ENCODE data around the gene CDK5RAP2. TPM values are rescaled to one million over a fixed set of nuclear protein-coding genes. Genes with fewer than 3 reads are reported as not detected.

The CDK5RAP2 gene
- total RNA-seq, 2 donors from 2014 or later: 31.9 to 45.8 TPM

GRCh38 chr9:120477534-120478001 is 102.4 kb downstream of the CDK5RAP2 start:
- TF ChIP-seq CTCF (IDR thresholded peaks at IDR 0.05): peak; percentile 92
- Histone ChIP-seq H3K27ac (no peak overlapping the region), H3K36me3 (no peaks in the 10 kb centered on the region)

GRCh38 chr9:120475341-120475740 is 104.6 kb downstream of the CDK5RAP2 start:
- H3K27me3 ChIP-seq: no peaks in the 10 kb centered on the region
- H3K4me1 ChIP-seq: no peaks in the 10 kb centered on the region
- no peaks in the 10 kb centered on the region for H3K36me3 ChIP-seq
- H3K9ac ChIP-seq (ENCODE audit: low read depth in 2 of 2, low read length in 2 of 2): no peak overlapping the region
- H3K27ac ChIP-seq: no peak overlapping the region
- no peak overlapping the region for H3K4me3 ChIP-seq
- intact Hi-C loops (cut with DNase I): loop anchor here (5.0 to 10.0 kb wide), 2 partner anchors 513 to 921 kb away; no protein-coding TSS in a partner anchor
- no peak for TF ChIP-seq CTCF (IDR thresholded peaks at IDR 0.05)
- no peaks in the 10 kb centered on the region for H3K9me3 ChIP-seq
- no peak for DNase-seq

More at GRCh38 chr9:120477534-120478001, 102.4 kb downstream of the CDK5RAP2 start:
- Histone ChIP-seq H3K4me1 (no peaks in the 10 kb centered on the region), H3K4me3 (no peak overlapping the region), H3K9ac (ENCODE audit: low read depth in 2 of 2, low read length in 2 of 2) (no peak overlapping the region), H3K9me3 (no peaks in the 10 kb centered on the region), H3K27me3 (no peaks in the 10 kb centered on the region)
- peak; percentile 71 for DNase-seq
- intact Hi-C loops (cut with DNase I): loop anchor here (5.0 to 10.0 kb wide), 2 partner anchors 515 to 923 kb away; no protein-coding TSS in a partner anchor

- Histone ChIP-seq H3K4me1 (no peaks in the 10 kb centered on the region), H3K9me3 (no peaks in the 10 kb centered on the region), H3K9ac (ENCODE audit: low read depth in 2 of 2, low read length in 2 of 2) (no peak overlapping the region), H3K27me3 (no peaks in the 10 kb centered on the region), H3K36me3 (no peaks in the 10 kb centered on the region), H3K27ac (no peak overlapping the region), H3K4me3 (no peak overlapping the region)
- intact Hi-C loops (cut with DNase I): loop anchor here (5.0 to 10.0 kb wide), 2 partner anchors 512 to 920 kb away; no protein-coding TSS in a partner anchor
- no peak for TF ChIP-seq CTCF (IDR thresholded peaks at IDR 0.05)
- no peak for DNase-seq
Observed at GRCh38 chr9:120474591-120475243, 105.2 kb downstream of the CDK5RAP2 start.

- intact Hi-C loops (cut with DNase I): loop anchor here (10.0 kb wide), 1 partner anchor 919 kb away; no protein-coding TSS in a partner anchor
- H3K27me3 ChIP-seq: no peaks in the 10 kb centered on the region
- no peak overlapping the region for H3K27ac ChIP-seq
- no peaks in the 10 kb centered on the region for H3K36me3 ChIP-seq
- H3K4me3 ChIP-seq: no peak overlapping the region
- H3K4me1 ChIP-seq: no peaks in the 10 kb centered on the region
- no peak overlapping the region for H3K9ac ChIP-seq (ENCODE audit: low read depth in 2 of 2, low read length in 2 of 2)
- no peaks in the 10 kb centered on the region for H3K9me3 ChIP-seq
- no peak for TF ChIP-seq CTCF (IDR thresholded peaks at IDR 0.05)
- DNase-seq: no peak
Observed at GRCh38 chr9:120473608-120474007, 106.4 kb downstream of the CDK5RAP2 start.

GRCh38 chr9:120465685-120466407 is 114.1 kb downstream of the CDK5RAP2 start:
- no peaks in the 10 kb centered on the region for H3K27me3 ChIP-seq
- DNase-seq: no peak
- no peak overlapping the region for H3K27ac ChIP-seq
- no peak for TF ChIP-seq CTCF (IDR thresholded peaks at IDR 0.05)
- H3K9me3 ChIP-seq: no peaks in the 10 kb centered on the region
- intact Hi-C loops (cut with DNase I): no loop called here
- H3K4me3 ChIP-seq: no peak overlapping the region
- H3K9ac ChIP-seq (ENCODE audit: low read depth in 2 of 2, low read length in 2 of 2): no peak overlapping the region
- H3K36me3 ChIP-seq: no peaks in the 10 kb centered on the region
- no peaks in the 10 kb centered on the region for H3K4me1 ChIP-seq
